HG03442 (cell line): ENCODE measurements around the gene AATF.
A peak's percentile ranks its signal among the peaks of the same experiment; 100 is the strongest.
"Not testable (repeated sequence)": the region's sequence is repeated elsewhere in the genome, so short reads cannot be mapped to it uniquely, and the experiment has no call there.

Source experiments
- ATAC-seq: cut with Tn5 transposase; IDR thresholded peaks from one replicate; pipeline ENCODE4 v1.9.1; 2021; ENCODE audit warnings: mild to moderate bottlenecking, moderate library complexity; ENCODE audit not compliant: unreplicated experiment

AATF gene

GRCh38 chr17:37068266-37068665 is 119.5 kb downstream of the AATF start:
- ATAC-seq, result no peak

GRCh38 chr17:37069087-37069486 is 120.3 kb downstream of the AATF start:
- ATAC-seq, result no peak

GRCh38 chr17:37073464-37073863 is 124.7 kb downstream of the AATF start:
- ATAC-seq, result not testable (repeated sequence)

GRCh38 chr17:37079065-37079708 is 130.4 kb downstream of the AATF start:
- no peak for ATAC-seq

GRCh38 chr17:37079735-37080134 is 131.0 kb downstream of the AATF start:
- ATAC-seq, result no peak

GRCh38 chr17:37081287-37081686 is 132.5 kb downstream of the AATF start:
- ATAC-seq, result no peak

- ATAC-seq, result no peak
Observed at GRCh38 chr17:37082311-37082860, 133.6 kb downstream of the AATF start.

GRCh38 chr17:37082985-37083384 is 134.2 kb downstream of the AATF start:
- no peak for ATAC-seq

- ATAC-seq, result no peak
Observed at GRCh38 chr17:37083456-37083855, 134.7 kb downstream of the AATF start.

- ATAC-seq, result no peak
Observed at GRCh38 chr17:37084372-37084771, 135.6 kb downstream of the AATF start.

GRCh38 chr17:37086334-37086733 is 137.6 kb downstream of the AATF start:
- no peak for ATAC-seq

GRCh38 chr17:37086948-37087347 is 138.2 kb downstream of the AATF start:
- no peak for ATAC-seq

- ATAC-seq, result no peak
Observed at GRCh38 chr17:37087683-37088082, 138.9 kb downstream of the AATF start.

- ATAC-seq, result no peak
Observed at GRCh38 chr17:37088459-37088858, 139.7 kb downstream of the AATF start.

GRCh38 chr17:37088913-37089312 is 140.2 kb downstream of the AATF start:
- ATAC-seq, result no peak

GRCh38 chr17:37089956-37090355 is 141.2 kb downstream of the AATF start:
- ATAC-seq, result peak; percentile 55

GRCh38 chr17:37090941-37091340 is 142.2 kb downstream of the AATF start:
- no peak for ATAC-seq

- ATAC-seq, result no peak
Observed at GRCh38 chr17:37092071-37092470, 143.3 kb downstream of the AATF start.

GRCh38 chr17:37092701-37093100 is 143.9 kb downstream of the AATF start:
- no peak for ATAC-seq

GRCh38 chr17:37094391-37094790 is 145.6 kb downstream of the AATF start:
- ATAC-seq, result no peak

GRCh38 chr17:37096071-37096470 is 147.3 kb downstream of the AATF start:
- ATAC-seq, result no peak

- ATAC-seq, result no peak
Observed at GRCh38 chr17:37097154-37097553, 148.4 kb downstream of the AATF start.

GRCh38 chr17:37098152-37098551 is 149.4 kb downstream of the AATF start:
- no peak for ATAC-seq
